ENCODE data around the gene PRRT1. TPM values are rescaled to one million over a fixed set of nuclear protein-coding genes. Genes with fewer than 3 reads are reported as not detected.

Gene PRRT1
- total and polyA plus RNA-seq, 4 donors, result 0.08 to 0.24 (median 0.19) TPM; not detected in 1

GRCh38 chr6:32170294-32170693, 18.6 kb upstream of the PRRT1 start:
- Histone ChIP-seq H3K36me3 (ENCODE audit: control insufficient read depth in 4 of 4, insufficient read depth in 3 of 4, low read depth in 1 of 4, low read length in 3 of 4) (peaks cover 5 to 32% (median 11%) of the 10 kb centered on the region in 4 donors), H3K9me3 (ENCODE audit: control insufficient read depth in 4 of 4, low read length in 3 of 4) (no peaks in the 10 kb centered on the region), H3K27me3 (ENCODE audit: control insufficient read depth in 4 of 4, insufficient read depth in 4 of 4, low read length in 3 of 4) (no peaks in the 10 kb centered on the region), H3K4me3 (ENCODE audit: low read depth in 1 of 3, low read length in 3 of 3) (no peak overlapping the region), H3K27ac (ENCODE audit: low read depth in 1 of 2, low read length in 2 of 2) (no peak overlapping the region), H3K4me1 (ENCODE audit: control insufficient read depth in 4 of 4, insufficient read depth in 4 of 4, low read length in 3 of 4) (peaks cover 0 to 16% (median 10%) of the 10 kb centered on the region in 4 donors), H3K9ac (ENCODE audit: low read depth in 1 of 2, low read length in 2 of 2) (no peak overlapping the region)
- no peak for DNase-seq (ENCODE audit: low spot score)
- WGBS, result 94% methylated on average over 11 of the region's 11 CpGs
- TF ChIP-seq ZBTB33 (IDR thresholded peaks at IDR 0.05) (no peak), HNF4A (conservative IDR thresholded peaks at IDR 0.05) (no peak), RAD21 (IDR thresholded peaks at IDR 0.05) (no peak), EGR1 (IDR thresholded peaks at IDR 0.05; ENCODE audit: low read depth in 2 of 2) (no peak), SP1 (IDR thresholded peaks at IDR 0.05) (no peak), FOXA2 (IDR thresholded peaks at IDR 0.05) (no peak), YY1 (IDR thresholded peaks at IDR 0.05) (no peak), ATF3 (IDR thresholded peaks at IDR 0.05) (no peak), HNF4G (IDR thresholded peaks at IDR 0.05) (no peak), JUND (IDR thresholded peaks at IDR 0.05) (no peak), NR2F2 (IDR thresholded peaks at IDR 0.05) (no peak), TAF1 (conservative IDR thresholded peaks at IDR 0.05) (no peak), GABPA (IDR thresholded peaks at IDR 0.05 in 1 of 2, conservative IDR thresholded peaks at IDR 0.05 in 1 of 2) (no peak), MAX (IDR thresholded peaks at IDR 0.05) (no peak), REST (IDR thresholded peaks at IDR 0.05) (no peak)

GRCh38 chr6:32168807-32169591, 17.3 kb upstream of the PRRT1 start:
- peaks cover 0 to 3% (median 0%) of the 10 kb centered on the region in 4 donors for H3K4me1 ChIP-seq (ENCODE audit: control insufficient read depth in 4 of 4, insufficient read depth in 4 of 4, low read length in 3 of 4)
- no peak overlapping the region for H3K4me3 ChIP-seq (ENCODE audit: low read depth in 1 of 3, low read length in 3 of 3)
- H3K36me3 ChIP-seq (ENCODE audit: control insufficient read depth in 4 of 4, insufficient read depth in 3 of 4, low read depth in 1 of 4, low read length in 3 of 4), result peaks cover 6 to 35% (median 11%) of the 10 kb centered on the region in 4 donors
- WGBS, result 92% methylated on average over 11 of the region's 11 CpGs
- no peak overlapping the region for H3K9ac ChIP-seq (ENCODE audit: low read depth in 1 of 2, low read length in 2 of 2)
- no peak overlapping the region for H3K27ac ChIP-seq (ENCODE audit: low read depth in 1 of 2, low read length in 2 of 2)
- no peak for DNase-seq (ENCODE audit: low spot score)
- H3K9me3 ChIP-seq (ENCODE audit: control insufficient read depth in 4 of 4, low read length in 3 of 4), result no peaks in the 10 kb centered on the region
- peak in 1 of 2 donors; percentile 11 for TF ChIP-seq HNF4A (conservative IDR thresholded peaks at IDR 0.05)
- TF ChIP-seq EGR1 (IDR thresholded peaks at IDR 0.05; ENCODE audit: low read depth in 2 of 2), result no peak
- no peaks in the 10 kb centered on the region for H3K27me3 ChIP-seq (ENCODE audit: control insufficient read depth in 4 of 4, insufficient read depth in 4 of 4, low read length in 3 of 4)

All from liver (tissue), 9 donors.